GM19468 (cell line): ENCODE results near the gene ABHD12.

ENCODE experiments used
- ATAC-seq: cut with Tn5 transposase; IDR thresholded peaks from one replicate; pipeline ENCODE4 v1.9.1; 2021; ENCODE audit warnings: mild to moderate bottlenecking, moderate library complexity, moderate number of reproducible peaks; ENCODE audit not compliant: unreplicated experiment; ENCODE audit errors: extremely low read depth

Gene ABHD12

GRCh38 chr20:25310921-25311728 is 79.5 kb downstream of the ABHD12 start:
- ATAC-seq, result no peak

- ATAC-seq, result peak; percentile 55
These were observed 80.2 kb downstream of the ABHD12 start for GRCh38 chr20:25310268-25310920.

- no peak for ATAC-seq
These were observed 81.0 kb downstream of the ABHD12 start for GRCh38 chr20:25309395-25310267.

GRCh38 chr20:25308671-25309394 is 81.8 kb downstream of the ABHD12 start:
- ATAC-seq, result no peak

- no peak for ATAC-seq
These were observed 82.5 kb downstream of the ABHD12 start for GRCh38 chr20:25308083-25308491.

DNA sequence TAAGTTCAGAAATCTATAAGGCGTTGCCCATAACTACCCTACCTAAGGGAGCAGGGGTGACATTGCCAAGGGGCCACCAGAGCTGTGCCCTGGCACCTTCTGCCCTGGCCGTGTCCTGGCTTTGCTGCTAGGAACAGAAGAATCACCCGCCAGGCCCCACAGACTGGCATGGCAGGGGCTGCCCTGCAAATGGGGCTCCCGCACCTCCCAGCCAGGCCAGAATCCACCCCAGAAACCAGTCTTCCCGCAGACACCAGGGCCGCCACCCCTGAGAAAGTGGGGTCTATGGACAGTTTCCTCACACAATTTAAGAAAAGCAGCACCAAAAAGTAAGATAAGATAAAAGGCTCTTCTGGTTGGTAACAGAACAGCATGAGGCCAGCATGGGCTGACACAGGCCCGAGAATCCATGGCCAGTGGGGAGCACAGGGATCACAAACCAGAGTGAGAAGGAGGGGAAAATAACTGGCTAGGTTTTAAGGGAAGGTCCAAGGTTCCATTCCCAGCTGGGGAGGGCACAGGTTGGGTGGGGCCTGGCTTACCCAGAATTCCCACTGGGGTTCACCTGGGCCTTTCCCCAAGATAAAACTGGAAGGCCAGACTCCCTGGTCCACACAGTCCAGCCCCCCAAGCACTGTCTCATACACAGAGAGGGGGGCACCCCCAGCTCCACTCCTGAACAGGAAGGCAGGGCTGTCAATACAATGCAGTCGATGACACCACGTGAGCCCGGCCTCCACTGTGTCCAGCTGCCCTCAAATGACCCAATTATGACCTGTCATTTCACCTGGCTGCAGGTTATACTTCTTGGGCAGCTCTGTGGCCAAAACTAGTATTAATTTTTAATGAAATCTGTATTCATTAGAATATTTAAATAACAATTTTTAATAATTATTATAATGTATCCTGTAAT is 83.4 kb downstream of the ABHD12 start:
- ATAC-seq, result no peak

DNA sequence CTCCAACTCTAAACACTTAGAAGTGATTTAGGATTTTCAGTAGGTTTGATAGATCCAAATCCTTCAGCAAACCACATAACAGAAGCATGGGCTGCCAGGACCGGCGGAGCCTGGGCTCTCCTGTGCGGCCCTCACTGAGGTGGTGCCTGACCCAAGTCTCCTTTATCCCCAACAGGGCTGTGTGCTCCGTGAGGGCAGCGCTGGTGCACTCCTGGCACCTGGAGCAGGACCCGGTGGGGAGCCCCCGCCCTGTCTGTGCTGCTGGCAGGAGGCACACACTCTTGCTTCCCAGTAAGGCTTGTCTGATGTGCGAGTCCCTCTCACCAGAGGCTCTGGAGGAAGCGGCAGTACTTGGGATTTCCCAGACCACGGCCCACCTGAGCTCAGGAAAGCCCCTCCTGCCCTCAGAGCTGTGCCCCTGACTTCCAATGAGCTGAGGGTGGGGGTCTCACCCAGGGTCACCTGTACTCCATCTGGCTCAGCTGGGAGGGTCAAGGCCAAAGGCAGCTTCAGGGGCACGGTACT is 86.5 kb downstream of the ABHD12 start:
- ATAC-seq, result no peak

DNA sequence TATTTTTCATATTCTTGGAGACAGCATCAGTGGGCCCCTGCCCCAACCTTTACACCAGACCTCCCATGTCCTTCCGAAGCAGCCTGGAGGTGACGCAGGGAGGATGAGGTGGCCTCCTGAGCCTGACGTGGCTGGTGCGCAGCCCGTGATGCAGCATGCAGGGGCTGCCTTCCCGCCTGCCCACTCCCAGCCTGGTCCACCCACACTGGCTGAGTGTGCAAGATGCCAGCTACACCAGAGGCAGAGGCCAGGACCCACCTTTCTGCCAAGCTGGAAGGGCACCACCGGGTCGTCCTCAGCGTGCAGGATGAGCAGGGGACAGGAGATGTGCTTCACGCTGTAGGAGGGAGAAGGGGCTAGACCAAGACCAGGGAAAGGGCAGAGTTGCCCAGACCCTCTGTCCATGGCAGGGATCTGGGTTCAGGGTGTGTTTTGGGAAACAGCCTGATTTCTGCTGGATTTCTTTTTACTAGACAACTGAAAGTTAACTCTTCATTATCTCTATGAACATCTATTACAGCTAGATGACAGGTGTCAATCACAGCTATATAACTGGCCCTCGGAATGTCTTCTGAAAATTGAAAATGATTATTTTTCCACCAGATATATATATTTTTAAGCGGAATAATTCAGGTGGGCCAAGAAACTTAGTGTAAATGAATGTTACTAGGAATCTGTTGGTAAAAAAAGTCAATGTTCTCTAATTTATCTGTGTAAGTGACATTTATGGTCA is 87.2 kb downstream of the ABHD12 start:
- no peak for ATAC-seq

DNA sequence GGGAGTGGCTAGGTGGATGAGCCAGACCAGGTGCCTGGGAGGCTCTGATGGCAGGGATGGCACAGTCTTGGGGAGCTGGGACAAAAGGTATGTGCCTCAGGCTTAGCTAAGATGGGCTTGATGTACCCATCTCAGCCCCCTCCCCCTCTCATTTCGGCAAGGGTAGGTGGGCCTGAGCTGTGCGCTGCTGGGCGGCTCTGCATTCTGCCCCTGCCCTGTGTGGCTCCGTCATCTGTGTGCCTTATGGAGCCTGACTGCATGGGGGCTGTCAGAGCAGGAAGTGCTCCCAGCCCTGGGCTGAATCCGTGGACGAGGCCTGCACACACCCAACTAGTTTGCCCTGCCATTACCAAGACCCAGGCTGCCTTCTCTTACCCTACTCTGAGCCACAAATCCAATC is 88.0 kb downstream of the ABHD12 start:
- ATAC-seq, result no peak

DNA sequence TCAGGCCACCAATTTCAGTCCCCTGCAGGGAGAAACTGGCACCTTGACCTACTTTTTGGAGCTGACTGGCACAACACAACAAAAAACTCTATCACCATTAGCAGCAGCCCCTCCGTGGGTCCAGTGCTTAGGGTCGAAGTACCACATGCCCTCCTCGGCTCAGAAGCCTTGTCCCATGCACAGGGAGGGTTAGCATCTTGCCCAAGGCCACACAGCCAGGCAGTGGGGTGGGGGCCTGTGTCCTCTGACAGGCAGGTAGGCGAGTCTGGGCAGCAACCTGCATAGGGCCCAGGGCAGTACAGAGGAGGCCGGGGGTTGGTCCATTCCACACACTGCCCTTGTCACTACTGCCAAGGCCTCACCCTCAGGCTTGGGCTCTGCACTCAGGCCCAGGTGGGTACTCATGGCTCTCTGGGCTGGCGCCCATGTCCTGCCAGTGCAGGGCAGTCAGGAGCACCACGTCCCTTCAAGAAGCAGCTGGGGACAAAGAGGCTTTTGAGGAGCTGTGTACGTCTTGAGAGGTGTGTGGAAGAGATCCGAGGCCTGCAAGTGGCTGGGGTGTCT is 89.2 kb downstream of the ABHD12 start:
- no peak for ATAC-seq

- ATAC-seq, result no peak
These were observed 90.0 kb downstream of the ABHD12 start for GRCh38 chr20:25300496-25301170.

- ATAC-seq, result no peak
These were observed 90.8 kb downstream of the ABHD12 start for GRCh38 chr20:25299806-25300205.

GRCh38 chr20:25297141-25297905 is 93.3 kb downstream of the ABHD12 start:
- ATAC-seq, result peak; percentile 63

DNA sequence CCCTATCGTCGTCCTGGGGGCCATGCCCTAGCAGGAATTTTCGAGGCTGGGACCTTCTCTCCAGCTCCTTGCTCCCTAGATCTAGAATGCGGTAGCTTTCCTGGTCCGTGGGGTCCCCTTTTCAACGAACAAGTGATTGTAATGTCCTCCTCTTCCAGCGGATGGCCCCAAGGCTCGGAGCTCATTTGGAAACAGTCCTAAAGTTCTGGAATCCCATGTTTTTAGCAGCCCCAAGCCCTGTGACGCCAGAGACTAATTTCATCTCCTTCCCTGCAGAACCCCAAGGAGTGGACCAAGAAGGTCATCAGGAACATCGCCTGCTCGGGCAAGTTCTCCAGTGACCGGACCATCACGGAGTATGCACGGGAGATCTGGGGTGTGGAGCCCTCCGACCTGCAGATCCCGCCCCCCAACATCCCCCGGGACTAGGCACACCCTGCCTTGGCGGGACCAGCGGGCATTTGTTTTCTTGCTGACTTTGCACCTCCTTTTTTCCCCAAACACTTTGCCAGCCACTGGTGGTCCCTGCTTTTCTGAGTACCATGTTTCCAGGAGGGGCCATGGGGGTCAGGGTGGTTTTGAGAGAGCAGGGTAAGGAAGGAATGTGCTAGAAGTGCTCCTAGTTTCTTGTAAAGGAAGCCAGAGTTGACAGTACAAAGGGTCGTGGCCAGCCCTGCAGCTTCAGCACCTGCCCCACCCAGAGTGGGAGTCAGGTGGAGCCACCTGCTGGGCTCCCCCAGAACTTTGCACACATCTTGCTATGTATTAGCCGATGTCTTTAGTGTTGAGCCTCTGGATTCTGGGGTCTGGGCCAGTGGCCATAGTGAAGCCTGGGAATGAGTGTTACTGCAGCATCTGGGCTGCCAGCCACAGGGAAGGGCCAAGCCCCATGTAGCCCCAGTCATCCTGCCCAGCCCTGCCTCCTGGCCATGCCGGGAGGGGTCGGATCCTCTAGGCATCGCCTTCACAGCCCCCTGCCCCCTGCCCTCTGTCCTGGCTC is 94.2 kb downstream of the ABHD12 start:
- ATAC-seq, result peak; percentile 15

DNA sequence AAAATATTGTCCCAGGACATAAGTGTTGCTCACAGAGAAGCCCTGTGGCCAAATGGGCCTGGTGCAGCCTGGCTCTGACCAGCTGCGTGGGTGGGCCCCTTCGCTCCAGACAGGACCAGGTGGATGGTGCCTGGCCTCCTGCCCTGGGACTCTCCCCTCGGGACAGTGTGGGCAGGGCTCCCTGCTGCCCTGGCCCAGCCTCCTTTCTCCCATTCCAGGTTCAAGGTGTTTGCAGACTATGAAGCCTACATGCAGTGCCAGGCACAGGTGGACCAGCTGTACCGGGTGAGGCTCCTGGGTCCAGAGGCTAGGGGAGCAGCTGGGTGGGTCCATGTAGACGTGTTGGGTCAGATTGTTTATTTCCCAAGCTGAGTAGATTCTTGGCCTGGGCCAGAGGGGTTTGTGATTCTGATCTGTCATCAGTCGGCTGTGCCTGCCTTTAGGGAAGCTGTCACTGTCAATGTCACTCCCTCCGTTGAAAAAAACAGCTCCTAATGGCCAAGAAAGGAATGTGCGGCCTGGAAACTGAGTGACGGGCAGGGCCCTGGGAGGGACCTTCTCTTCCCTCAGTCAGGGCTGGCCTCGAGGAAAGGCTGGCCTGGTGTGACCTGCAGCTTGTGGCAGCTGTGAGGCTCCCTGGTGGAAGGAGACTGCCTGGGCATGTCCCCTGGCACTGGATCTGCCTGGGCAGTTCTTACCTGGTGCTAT is 95.1 kb downstream of the ABHD12 start:
- no peak for ATAC-seq
